ENCODE measurements around the gene LPP.

LPP gene

DNA sequence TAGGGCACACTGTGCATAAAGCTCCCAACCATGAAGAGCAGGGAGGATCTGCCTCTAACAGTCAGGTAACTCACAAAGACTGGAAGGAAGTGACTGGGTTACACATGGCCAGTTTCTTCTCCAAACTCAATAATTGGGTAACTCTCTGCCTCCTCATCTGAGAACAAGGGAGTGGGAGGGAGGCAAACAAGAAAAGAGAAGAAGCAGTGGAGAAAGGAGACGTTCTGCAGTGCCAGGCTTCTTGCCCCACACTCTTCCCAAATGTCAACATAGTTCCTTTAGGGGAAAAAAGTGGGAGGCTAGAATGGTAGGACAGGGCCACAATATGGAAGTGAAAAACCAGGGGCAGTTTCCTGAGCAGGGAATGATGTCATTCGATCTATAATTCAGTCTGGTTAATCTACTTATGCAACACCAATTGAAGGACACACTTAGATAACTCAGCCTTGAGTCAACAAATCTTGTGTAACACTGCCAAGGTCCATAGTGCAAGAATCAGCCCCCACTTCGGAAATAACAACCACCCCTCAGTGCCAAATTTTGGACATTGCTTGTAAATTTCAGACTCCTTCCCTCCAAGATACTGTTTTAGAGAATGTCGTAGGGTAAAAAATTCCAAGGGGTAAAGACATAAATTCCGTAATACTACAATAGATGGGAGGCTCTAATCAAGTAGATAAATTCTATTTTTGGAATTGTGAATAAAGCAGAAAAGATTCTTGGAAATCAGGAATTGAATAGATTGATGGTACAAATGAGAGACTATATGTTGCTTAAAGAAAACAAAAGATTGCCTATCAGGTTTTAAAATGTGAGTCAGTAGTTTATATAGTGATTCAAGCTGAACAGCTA is 143.0 kb downstream of the LPP start:
- in situ Hi-C loops (cut with MboI; ENCODE audit: low sequenced_read_pairs), result no loop called here

DNA sequence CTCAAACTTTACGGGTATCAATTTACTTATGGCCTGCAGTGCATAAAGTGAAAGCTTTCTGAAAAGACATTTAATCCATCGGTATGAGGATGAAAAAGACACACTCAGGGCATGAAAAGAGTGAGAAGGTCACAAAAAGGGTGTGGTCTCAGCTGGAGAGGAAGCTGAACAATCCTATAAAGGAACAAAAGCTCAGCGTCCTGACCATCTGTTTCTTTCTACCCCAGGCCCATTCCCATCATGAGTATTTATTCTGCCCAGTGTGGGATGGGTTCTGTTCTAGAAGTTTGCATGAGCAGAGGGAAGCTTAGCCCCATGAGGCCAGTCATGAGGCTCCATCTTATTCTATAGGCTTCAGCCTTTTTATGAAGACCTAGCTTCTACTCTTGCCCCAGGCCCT is 144.6 kb downstream of the LPP start:
- in situ Hi-C loops (cut with MboI; ENCODE audit: low sequenced_read_pairs), result no loop called here

DNA sequence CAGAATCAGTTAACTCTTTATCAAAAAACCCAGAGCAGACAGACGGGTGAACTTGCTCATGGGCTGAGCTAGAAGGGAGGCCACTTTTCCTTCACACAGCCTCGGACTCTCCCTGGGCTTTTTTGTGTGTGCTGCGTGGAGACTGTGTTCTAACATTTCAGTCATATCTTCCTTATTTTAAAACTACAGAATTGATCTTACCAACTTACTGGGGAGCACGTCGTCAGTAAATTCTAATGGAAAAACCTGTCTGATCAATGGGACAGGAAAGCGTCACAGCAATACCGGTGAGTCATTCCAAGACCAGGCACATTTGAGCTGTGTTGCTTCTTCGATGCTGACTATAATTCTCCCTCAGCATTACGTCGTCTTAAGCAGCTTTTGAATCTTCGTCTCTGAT is 145.1 kb downstream of the LPP start:
- in situ Hi-C loops (cut with MboI; ENCODE audit: low sequenced_read_pairs), result no loop called here

DNA sequence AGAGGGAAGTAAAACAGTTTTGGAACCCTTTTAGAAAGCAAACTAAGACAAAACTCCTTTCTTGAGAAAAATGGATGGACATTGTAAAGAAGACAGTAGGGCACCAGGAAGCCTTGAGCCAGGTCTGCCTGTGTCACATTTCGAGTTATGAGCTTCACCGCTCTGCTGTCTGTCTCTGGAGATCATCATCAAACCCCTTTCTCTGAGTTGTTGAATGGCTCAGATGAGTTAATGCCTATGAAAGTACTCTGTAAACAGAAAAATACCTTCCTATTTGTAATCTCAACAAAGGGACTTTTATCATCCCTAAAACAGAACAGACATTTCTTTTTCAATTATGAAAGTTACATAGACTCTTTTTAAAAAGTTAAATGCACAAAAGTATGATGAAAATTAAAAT is 145.8 kb downstream of the LPP start:
- in situ Hi-C loops (cut with MboI; ENCODE audit: low sequenced_read_pairs), result no loop called here

DNA sequence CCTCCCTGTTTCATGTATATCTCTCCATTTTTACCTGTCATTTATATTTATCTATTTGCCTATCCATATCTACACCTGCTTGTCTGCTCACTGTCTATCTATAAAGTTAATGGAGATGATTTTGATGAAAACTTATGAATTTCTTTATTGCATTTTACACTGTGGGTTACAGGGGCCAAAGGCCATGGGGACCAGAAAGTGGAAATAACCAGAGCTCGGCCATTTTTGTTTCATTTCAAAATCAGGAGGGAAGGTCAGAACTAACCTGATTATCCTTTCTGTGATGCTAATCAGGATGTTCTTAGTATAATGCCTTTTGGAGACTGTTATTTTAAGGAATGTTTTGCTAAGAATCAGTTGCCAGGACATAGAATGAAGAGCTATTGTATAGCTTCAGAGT is 147.2 kb downstream of the LPP start:
- in situ Hi-C loops (cut with MboI; ENCODE audit: low sequenced_read_pairs), result no loop called here

DNA sequence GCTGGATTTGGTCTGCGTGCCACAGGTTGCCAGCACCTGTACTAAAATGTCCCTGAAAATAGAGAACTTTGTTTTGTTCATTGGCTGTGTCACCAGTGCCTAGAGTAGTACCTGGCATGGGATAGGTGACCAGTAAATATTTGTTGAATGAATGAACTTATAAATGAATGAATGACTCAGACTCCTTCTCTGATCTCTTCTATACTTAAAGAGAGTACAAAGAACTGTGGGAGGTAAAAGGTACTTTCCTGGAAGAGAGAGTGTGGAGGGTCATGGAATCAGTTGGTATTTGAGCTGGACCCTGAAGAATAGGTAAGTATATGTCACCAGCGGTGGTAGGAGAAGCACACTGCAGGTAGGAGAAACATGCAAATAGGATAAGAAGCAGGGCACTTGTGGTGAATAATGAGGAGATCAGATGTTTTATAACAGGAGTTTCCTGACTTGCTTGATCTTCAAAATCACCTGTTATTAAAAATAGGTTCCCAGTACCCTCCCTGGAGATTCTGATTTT is 149.4 kb downstream of the LPP start:
- in situ Hi-C loops (cut with MboI; ENCODE audit: low sequenced_read_pairs), result no loop called here

DNA sequence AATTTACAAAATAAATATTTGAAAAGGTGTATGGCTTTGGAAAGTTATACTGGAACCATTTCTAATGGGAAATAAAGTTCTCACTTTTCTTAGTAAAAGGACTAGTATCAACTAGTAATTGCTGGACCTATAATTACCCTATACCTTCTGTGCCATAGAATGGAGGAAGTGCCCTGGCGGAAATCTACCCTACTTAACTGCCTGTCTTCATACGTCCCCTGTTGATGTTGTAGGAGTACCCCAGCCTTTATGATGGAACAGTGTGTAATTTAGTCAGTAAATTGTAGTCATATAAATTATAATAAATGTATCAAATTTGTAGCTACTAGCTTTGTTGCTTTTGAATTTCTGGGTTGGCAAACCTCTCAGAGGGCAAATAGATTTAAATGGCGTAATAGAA is 149.9 kb downstream of the LPP start:
- in situ Hi-C loops (cut with MboI; ENCODE audit: low sequenced_read_pairs), result no loop called here

DNA sequence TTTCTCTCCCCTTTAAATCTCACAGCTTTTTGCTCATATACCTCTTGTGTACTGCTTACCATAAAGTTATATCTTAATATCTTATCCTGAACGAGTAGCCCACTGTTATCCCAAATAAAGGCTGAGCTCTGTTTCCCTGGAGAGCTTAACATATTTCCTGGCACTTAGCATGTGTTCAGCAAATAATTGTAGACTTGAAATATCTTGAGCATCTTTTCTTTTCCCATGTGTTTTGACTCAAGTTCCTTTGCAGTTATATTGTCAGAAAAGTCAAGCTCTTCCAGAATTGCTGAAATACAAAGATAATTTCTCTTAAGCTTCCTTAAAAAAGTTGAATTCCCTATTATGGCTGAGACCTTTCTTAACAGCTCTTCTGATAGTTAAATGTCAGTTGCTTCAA is 150.5 kb downstream of the LPP start:
- in situ Hi-C loops (cut with MboI; ENCODE audit: low sequenced_read_pairs), result no loop called here

DNA sequence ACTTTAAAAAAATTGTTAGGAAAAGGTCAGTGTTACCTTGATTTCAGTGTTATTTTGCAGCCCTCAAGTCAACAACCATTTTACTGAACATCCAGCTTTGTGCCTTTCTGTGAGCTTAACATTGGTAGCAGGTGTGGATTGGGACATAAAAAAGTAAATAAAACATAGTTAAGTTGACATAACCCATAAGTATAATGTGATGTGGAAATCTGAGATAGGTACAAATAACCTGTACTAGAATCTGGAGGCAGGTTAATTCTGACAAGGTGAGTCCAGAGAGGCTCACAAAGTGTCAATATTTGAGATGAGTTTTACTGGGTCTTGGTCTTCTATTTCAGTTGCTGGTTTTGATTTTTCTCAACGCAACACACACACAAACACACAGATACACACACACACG is 151.3 kb downstream of the LPP start:
- in situ Hi-C loops (cut with MboI; ENCODE audit: low sequenced_read_pairs), result no loop called here

DNA sequence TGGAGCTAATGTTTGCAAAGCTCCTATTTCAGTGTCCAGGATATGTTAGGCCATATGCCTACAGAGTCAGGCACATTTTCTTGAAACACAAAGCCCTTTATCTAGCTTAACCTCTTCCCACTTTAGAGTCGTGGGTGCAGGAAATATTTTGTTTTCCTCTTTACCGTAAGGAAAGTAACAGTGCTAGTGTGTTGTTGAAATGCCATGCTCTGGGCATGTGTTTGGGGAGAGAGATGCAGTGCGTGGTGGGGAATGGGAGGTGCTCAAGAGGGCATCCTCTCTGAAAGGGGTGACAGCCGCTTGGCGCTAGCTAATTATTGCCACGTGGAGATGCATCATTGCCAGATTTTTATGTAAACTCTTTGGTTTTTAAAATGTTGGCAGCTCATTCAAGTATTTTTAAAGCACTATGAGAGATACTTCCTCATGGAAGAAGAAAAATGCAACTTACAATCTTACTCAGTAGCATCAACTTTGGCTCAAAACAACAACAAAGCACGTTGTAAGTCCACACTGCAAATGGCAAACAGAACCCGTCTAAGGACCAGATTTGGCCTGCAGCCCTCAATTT is 152.6 kb downstream of the LPP start:
- in situ Hi-C loops (cut with MboI; ENCODE audit: low sequenced_read_pairs), result no loop called here

DNA sequence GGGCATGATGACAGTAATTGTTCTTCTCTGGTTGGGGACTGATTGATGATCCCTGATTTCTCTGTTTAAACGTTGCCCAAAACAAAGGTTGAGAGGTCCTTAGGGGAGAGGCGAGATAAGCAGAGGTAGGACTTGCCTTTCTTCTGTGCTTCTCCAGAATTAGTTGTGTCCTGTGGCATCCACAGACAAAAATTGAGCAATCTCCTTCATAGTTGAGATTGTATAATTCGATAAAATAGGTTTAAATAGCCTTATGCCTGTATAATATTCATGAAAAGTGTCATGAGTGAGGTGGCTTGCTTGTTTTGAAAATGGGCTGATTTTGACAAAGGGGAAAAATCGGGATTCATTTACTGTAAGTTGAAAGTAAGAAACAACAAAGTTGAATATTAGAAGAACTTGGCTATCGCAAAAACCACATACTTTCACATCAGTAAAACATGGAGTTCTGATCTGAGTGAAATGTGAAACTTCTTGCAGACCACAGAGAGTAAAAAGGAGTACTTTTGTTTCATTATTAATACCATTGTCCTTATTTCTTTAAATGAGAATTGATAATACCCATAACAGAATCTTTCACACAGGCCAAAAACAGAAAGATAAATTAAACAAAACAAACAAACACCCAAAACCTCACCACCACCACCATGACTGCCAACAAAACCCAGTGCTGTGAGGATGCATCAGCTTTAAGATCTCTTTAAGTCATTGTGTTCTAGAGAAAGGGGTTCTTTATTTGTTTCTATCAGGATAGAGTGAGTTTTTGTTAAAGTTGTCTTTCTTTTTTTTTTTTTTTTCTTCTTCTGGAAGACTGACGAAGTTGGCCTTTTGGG is 155.7 kb downstream of the LPP start:
- in situ Hi-C loops (cut with MboI; ENCODE audit: low sequenced_read_pairs), result no loop called here

DNA sequence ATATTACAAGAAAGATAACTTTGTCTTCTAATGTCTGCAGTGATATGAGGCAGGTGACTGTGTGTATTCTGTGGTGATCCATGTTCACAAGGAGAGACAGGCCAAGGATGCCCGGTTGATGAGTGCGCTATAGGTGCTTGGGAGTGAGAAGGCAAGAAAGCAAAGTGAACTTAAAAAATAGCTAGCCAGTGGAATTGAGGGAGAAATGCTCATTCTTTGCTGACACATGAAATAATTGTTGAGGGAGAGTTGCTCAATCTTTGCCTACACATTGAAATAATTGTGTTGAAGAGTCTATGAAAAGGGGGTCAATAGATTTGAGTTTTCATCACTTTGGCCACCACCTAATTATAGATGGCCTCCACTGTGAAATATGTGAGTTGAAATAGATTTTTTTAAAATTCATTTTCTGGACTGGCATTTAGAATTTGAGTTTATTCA is 156.3 kb downstream of the LPP start:
- in situ Hi-C loops (cut with MboI; ENCODE audit: low sequenced_read_pairs), result no loop called here

DNA sequence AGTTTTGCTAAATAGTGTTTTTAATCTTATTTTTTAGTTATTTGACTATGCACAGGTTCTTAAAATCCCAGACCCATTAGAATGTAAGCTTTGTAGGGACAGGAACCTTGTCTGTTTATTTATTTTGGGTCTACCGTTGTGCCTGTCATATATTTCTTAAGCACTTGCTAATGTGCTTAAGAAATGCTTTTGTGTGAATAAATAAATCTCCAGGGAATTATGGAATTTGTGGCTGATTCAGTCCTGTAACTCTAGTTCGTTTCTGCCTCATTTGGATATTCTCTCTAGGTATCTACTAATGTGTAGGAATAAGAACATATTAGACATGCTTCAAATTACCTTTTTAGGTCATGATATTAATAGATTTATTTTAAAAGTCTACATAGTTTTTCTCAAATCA is 161.6 kb downstream of the LPP start:
- in situ Hi-C loops (cut with MboI; ENCODE audit: low sequenced_read_pairs), result no loop called here

DNA sequence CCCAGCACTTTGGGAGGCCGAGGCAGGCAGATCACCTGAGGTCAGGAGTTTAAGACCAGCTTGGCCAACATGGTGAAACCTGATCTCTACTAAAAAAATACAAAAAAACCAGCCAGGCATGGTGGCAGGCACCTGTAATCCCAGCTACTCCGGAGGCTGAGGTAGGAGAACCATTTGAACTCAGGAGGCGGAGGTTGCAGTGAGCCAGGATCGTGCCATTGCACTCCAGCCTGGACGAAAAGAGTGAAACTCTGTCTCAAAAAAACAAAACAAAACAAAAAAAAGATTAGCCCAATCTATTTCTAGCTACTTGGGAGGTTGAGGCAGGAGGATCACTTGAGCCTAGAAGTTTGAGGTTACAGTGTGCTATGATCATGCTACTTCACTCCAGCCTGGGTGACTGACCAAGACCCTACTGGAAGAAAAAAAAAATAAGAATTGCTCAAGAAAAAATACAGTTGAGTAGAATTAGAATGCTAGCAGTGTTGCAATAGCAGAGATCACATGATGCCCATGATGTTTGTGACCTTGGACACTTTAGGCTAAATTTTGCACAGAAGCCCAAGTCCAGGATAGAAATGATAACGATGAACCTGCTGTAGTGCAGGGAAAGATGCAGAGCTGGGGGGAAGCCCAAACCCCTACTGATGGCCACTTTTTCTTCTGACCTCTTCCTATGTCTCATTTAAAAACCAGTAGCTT is 162.2 kb downstream of the LPP start:
- in situ Hi-C loops (cut with MboI; ENCODE audit: low sequenced_read_pairs), result no loop called here

DNA sequence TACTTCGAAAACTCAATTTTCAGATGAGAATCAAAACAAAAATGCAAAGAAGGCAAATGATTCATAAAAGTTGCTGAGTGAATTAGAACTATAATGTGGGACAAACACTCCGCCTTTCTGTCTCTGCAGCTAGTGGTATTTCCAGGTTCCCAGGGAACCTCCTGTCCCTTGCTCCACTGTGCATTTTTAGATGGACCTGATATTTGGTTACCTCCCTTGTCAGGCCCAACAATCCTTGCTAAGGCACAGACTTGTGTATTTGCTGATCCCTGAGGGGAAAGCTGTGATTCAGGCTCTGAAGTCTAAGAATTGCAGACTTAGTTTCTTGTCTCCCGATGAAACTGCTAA is 162.7 kb downstream of the LPP start:
- in situ Hi-C loops (cut with MboI; ENCODE audit: low sequenced_read_pairs), result no loop called here

DNA sequence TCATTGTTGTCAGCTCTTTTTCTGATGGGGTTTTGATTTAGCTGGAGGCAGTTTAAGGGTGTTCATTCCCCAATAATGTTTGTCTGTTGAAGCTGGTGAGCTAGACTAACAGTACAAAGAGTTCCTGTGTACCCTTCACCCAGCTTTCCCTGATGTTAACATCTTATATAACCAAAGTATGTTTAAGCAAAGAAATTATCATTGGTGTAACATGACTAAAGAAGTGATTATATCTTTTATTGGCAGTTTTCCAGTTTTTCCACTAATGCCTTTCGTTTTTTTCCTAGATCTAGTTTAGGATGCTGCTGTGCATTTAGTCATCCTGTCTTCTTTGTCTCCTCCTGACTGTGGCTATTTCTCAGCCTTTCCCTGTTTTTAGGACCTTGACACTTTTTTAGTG is 165.6 kb downstream of the LPP start:
- in situ Hi-C loops (cut with MboI; ENCODE audit: low sequenced_read_pairs), result no loop called here

DNA sequence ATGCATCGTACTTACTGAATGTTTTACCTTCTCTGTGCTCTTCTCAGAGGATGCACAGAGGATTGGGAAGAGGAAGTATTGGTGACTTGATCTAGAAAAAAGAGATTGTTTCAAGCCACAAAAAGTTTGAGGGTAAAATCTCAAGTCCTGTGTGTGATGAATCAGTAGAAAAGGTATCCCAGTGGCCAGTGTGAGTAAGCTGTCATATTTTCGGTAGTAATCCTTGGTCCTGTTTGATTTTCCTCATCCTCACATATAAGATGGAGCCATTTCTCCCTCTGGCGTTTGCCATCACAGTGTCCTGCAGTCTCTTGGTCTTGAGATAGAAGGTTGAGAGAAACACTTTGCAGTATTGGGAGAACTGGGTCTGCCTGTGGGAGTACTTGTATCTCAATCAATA is 166.8 kb downstream of the LPP start:
- in situ Hi-C loops (cut with MboI; ENCODE audit: low sequenced_read_pairs), result no loop called here

DNA sequence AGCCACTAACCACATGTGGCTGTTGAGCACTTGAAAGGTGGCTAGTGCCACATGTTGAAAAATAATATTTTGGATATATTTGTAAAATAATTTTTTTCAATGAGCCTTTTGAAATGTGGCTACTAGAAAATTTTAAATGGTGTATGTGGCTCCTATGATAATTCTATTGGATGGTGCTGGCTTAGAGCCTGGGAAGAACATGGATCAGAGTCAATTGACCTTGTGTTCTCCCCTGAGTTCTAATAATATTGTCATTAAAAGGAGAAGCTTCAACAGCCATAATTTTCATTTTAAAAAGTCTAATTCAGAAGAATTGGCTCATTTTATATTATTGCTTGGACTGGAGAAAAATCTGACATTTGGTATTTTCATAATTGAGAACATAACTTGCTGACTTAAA is 167.3 kb downstream of the LPP start:
- in situ Hi-C loops (cut with MboI; ENCODE audit: low sequenced_read_pairs), result no loop called here

DNA sequence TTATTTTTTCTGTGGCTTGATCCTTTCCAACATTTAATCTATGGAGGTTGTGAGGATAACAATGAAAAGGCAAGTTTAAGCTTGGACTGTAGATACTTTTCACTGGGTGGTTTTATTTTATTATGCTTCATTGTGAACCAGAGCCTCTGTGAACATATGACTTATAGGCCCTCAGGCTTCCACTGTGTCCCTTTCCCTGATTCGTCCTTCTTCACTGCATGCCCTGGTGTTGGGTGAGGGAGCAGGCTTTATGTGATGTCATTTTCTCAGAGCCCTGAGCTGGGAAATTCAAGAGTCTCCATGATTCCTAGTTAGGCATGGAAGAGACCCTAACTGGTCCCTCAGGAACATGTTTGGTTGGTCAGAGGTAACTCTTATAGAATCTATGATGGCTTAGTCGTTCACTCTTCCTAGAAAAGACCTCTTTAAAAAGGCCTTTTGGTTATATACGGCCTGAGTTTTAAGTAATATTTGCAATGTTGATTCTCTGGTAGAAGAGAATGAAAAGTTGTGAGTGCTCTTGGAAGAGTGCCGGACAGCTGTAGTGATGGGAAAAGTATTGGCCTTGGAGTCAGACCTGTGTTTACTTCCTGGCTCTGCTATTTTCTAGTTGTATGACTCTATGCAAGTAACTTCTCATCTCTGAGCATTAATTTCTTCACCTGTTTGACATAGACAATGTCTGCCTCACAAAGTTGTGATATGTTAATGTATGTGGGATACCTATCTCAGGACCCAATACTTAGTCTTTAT is 168.4 kb downstream of the LPP start:
- in situ Hi-C loops (cut with MboI; ENCODE audit: low sequenced_read_pairs), result no loop called here

DNA sequence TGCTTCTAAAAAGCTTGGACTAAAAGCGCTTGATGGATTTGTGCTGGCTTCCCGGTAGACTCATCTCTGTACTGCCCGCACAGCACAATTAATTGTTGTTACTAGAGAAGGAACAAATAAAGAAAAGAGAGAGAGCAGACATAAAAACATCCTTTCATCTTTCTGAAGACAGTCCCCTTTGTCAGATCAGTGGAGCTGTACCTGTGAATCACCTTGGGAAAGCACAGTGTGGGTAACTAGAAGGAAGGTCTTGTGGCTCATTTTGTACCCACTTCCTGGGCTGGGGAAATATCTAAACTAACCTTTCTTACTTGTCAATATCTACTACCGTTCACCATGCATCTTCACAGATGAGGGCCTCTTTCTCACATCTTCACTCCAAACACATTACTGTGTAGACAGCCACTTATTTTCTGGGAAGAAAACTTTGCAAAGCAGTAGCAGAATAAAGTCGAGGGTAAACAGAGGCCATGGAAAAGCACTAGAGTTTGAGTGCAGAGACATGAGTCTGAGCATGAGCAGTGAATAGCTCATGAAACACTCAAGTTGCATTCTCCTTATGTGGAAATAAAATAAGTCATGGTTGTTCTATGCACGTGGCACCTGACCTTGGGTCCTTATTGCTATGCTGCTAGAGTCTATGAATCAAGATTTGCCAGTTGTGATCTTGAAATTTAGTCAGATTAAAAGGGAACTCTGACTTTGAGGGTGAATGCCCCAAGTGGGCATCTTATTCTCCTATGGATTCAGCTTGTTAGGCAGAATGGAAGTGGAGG is 169.3 kb downstream of the LPP start:
- in situ Hi-C loops (cut with MboI; ENCODE audit: low sequenced_read_pairs), result no loop called here

All from HL-60/S4 (cell line).